ENCODE results near the gene JCHAIN. TPM values are rescaled to one million over a fixed set of nuclear protein-coding genes. Genes with fewer than 3 reads are reported as not detected.
"Not testable (repeated sequence)": the region's sequence is repeated elsewhere in the genome, so short reads cannot be mapped to it uniquely, and the experiment has no call there.

The JCHAIN gene
- total RNA-seq, 2 donors from 2014 or later = 1.8 to 2.7 TPM

GRCh38 chr4:70660106-70660505, 6.2 kb downstream of the JCHAIN start:
- H3K4me1 ChIP-seq = no peaks in the 10 kb centered on the region
- DNase-seq (ENCODE audit: low spot score) = no peak
- H3K27ac ChIP-seq = no peak overlapping the region
- H3K36me3 ChIP-seq = no peaks in the 10 kb centered on the region
- no peaks in the 10 kb centered on the region for H3K27me3 ChIP-seq
- no peak for TF ChIP-seq CTCF (IDR thresholded peaks at IDR 0.05)
- H3K4me3 ChIP-seq = no peak overlapping the region
- no peaks in the 10 kb centered on the region for H3K9me3 ChIP-seq

- H3K4me3 ChIP-seq = no peak overlapping the region
- TF ChIP-seq CTCF (IDR thresholded peaks at IDR 0.05) = no peak
These were observed 7.9 kb downstream of the JCHAIN start for GRCh38 chr4:70658418-70658817.

GRCh38 chr4:70657326-70657725, 9.0 kb downstream of the JCHAIN start:
- Histone ChIP-seq H3K4me3 (no peak overlapping the region), H3K36me3 (no peaks in the 10 kb centered on the region), H3K27ac (no peak overlapping the region), H3K27me3 (no peaks in the 10 kb centered on the region), H3K4me1 (no peaks in the 10 kb centered on the region), H3K9me3 (no peaks in the 10 kb centered on the region)
- DNase-seq (ENCODE audit: low spot score) = no peak
- TF ChIP-seq CTCF (IDR thresholded peaks at IDR 0.05) = no peak

More at GRCh38 chr4:70658418-70658817, 7.9 kb downstream of the JCHAIN start:
- Histone ChIP-seq H3K9me3 (no peaks in the 10 kb centered on the region), H3K27ac (no peak overlapping the region), H3K27me3 (no peaks in the 10 kb centered on the region), H3K4me1 (no peaks in the 10 kb centered on the region), H3K36me3 (no peaks in the 10 kb centered on the region)
- no peak for DNase-seq (ENCODE audit: low spot score)

- no peak for TF ChIP-seq CTCF (IDR thresholded peaks at IDR 0.05)
- H3K36me3 ChIP-seq = no peaks in the 10 kb centered on the region
These were observed 11.7 kb downstream of the JCHAIN start for GRCh38 chr4:70654605-70655011.

GRCh38 chr4:70651864-70652506, 14.3 kb downstream of the JCHAIN start:
- H3K36me3 ChIP-seq = no peaks in the 10 kb centered on the region
- no peak overlapping the region for H3K27ac ChIP-seq
- peak in 1 of 2 donors; percentile 72 for TF ChIP-seq CTCF (IDR thresholded peaks at IDR 0.05)
- no peak for DNase-seq (ENCODE audit: low spot score)
- no peaks in the 10 kb centered on the region for H3K4me1 ChIP-seq
- no peaks in the 10 kb centered on the region for H3K9me3 ChIP-seq
- no peaks in the 10 kb centered on the region for H3K27me3 ChIP-seq
- H3K4me3 ChIP-seq = no peak overlapping the region

More at GRCh38 chr4:70654605-70655011, 11.7 kb downstream of the JCHAIN start:
- H3K4me3 ChIP-seq = no peak overlapping the region
- no peaks in the 10 kb centered on the region for H3K27me3 ChIP-seq
- H3K4me1 ChIP-seq = no peaks in the 10 kb centered on the region
- no peak for DNase-seq (ENCODE audit: low spot score)
- no peak overlapping the region for H3K27ac ChIP-seq
- H3K9me3 ChIP-seq = no peaks in the 10 kb centered on the region

- H3K27ac ChIP-seq; DNase-seq (ENCODE audit: low spot score); H3K36me3 ChIP-seq; H3K9me3 ChIP-seq; H3K27me3 ChIP-seq; H3K4me3 ChIP-seq; H3K4me1 ChIP-seq: not testable (repeated sequence)
These were observed 15.6 kb downstream of the JCHAIN start for GRCh38 chr4:70650741-70651140.
